B cell (primary cell): ENCODE measurements around the gene HOXC4. TPM values are rescaled to one million over a fixed set of nuclear protein-coding genes. Genes with fewer than 3 reads are reported as not detected.
A peak's percentile ranks its signal among the peaks of the same experiment; 100 is the strongest.

Source experiments
- ATAC-seq: fragments of 200-7000 bp; cut with Tn5 transposase; one replicate; pipeline ENCODE4 v1.10.0; 2021; ENCODE audit warnings: low read depth, mild to moderate bottlenecking, moderate number of reproducible peaks, moderate library complexity
- CTCF ChIA-PET: fragments of 350-600 bp; sonication (Branson Sonifier 250); formaldehyde crosslinking; loops from one replicate; lab custom pipeline; 2021; ENCODE audit warnings: antibody characterized with exemption, inconsistent platforms; lab: Charles Lee
- POLR2A ChIA-PET: fragments of 350-600 bp; sonication (Branson Sonifier 250); formaldehyde crosslinking; loops from one replicate; lab custom pipeline; 2021; ENCODE audit warnings: antibody characterized with exemption; lab: Charles Lee
- DNase-seq: peaks from one replicate; pipeline ENCODE4 v3.0.0; 2013
- H2AFZ ChIP-seq: 2 replicates; pipeline ENCODE4 v1.6.1; 2012; ENCODE audit warnings: mild to moderate bottlenecking, low read depth, low read length; ENCODE audit not compliant: insufficient read depth, poor library complexity, severe bottlenecking
- H3K27ac ChIP-seq, 2 donors: 1 replicate in 1 of 2; 2 replicates in 1 of 2; pipeline ENCODE4 v1.5.1; 2012 to 2013; ENCODE audit warnings: low read length in 2 of 2, mild to moderate bottlenecking in 2 of 2, moderate library complexity in 1 of 2
- H3K27me3 ChIP-seq, 4 experiments: fragments of 200-600 bp in 1 of 4; sonication (generic) in 1 of 4; replicated peaks in 1 of 4; 1 replicate in 2 of 4; 2 replicates in 2 of 4; pipeline versions ENCODE4 v1.6.1 to v1.7.0; 2013 to 2016; ENCODE audit warnings: low read length in 3 of 4, mild to moderate bottlenecking in 2 of 4, mixed read lengths in 1 of 4, moderate library complexity in 1 of 4; ENCODE audit not compliant: insufficient read depth in 4 of 4, control insufficient read depth in 3 of 4; ENCODE audit errors: control extremely low read depth in 1 of 4
- H3K36me3 ChIP-seq, 2 experiments: replicated peaks in 1 of 2; 1 replicate in 1 of 2; 2 replicates in 1 of 2; pipeline versions ENCODE4 v1.6.1 to v1.7.1; 2013; ENCODE audit warnings: low read length in 1 of 2; ENCODE audit not compliant: insufficient read depth in 2 of 2, control insufficient read depth in 1 of 2; ENCODE audit errors: control extremely low read depth in 1 of 2, extremely low read depth in 1 of 2
- H3K4me1 ChIP-seq, 2 donors: fragments of 200-600 bp in 1 of 2; sonication (generic) in 1 of 2; 1 replicate in 1 of 2; 2 replicates in 1 of 2; pipeline versions ENCODE4 v1.5.1 to v1.6.1; 2013 to 2017; ENCODE audit warnings: low read length in 2 of 2; ENCODE audit not compliant: control insufficient read depth in 2 of 2, insufficient read depth in 2 of 2
- H3K4me2 ChIP-seq: replicated peaks from 2 replicates; pipeline ENCODE3; 2012; ENCODE audit warnings: mild to moderate bottlenecking, low read depth, low read length; ENCODE audit not compliant: poor library complexity, severe bottlenecking
- H3K4me3 ChIP-seq, 5 experiments: fragments of 200-600 bp in 1 of 5; sonication (generic) in 1 of 5; 1 replicate in 3 of 5; 2 replicates in 2 of 5; pipeline versions ENCODE4 v1.5.1 to v1.7.0; 2011 to 2016; ENCODE audit warnings: low read length in 4 of 5, mild to moderate bottlenecking in 4 of 5, low read depth in 2 of 5, control low read depth in 1 of 5, moderate library complexity in 1 of 5; ENCODE audit not compliant: insufficient read depth in 1 of 5; ENCODE audit errors: control extremely low read depth in 1 of 5, extremely low read depth in 1 of 5
- H3K79me2 ChIP-seq: fragments of 200-600 bp; sonication (generic); one replicate; pipeline ENCODE4 v1.6.0; 2016; ENCODE audit warnings: low read length; ENCODE audit not compliant: control insufficient read depth, insufficient read depth
- H3K9ac ChIP-seq: fragments of 200-600 bp; sonication (generic); 2 replicates; pipeline ENCODE4 v1.6.1; 2017; ENCODE audit warnings: mild to moderate bottlenecking, low read length, moderate library complexity
- H3K9me3 ChIP-seq, 3 donors: one replicate each; pipeline versions ENCODE4 v1.6.1 to v1.7.1; 2013; ENCODE audit warnings: low read length in 2 of 3; ENCODE audit not compliant: control insufficient read depth in 2 of 3, insufficient read depth in 1 of 3; ENCODE audit errors: control extremely low read depth in 1 of 3
- H4K20me1 ChIP-seq: 2 replicates; pipeline ENCODE4 v1.6.0; 2012; ENCODE audit warnings: mild to moderate bottlenecking, low read length; ENCODE audit not compliant: insufficient read depth, control insufficient read depth, poor library complexity, severe bottlenecking
- H3K27ac Mint-ChIP-seq: one replicate; pipeline ENCODE4 v1.8.0; 2021; ENCODE audit warnings: mixed read lengths
- H3K27me3 Mint-ChIP-seq: one replicate; pipeline ENCODE4 v1.8.0; 2021; ENCODE audit warnings: mixed read lengths
- H3K4me1 Mint-ChIP-seq: one replicate; pipeline ENCODE4 v1.8.0; 2021; ENCODE audit warnings: mixed read lengths
- H3K4me3 Mint-ChIP-seq: one replicate; pipeline ENCODE4 v1.8.0; 2021; ENCODE audit warnings: mixed read lengths
- H3K9me3 Mint-ChIP-seq: one replicate; pipeline ENCODE4 v1.8.0; 2022; ENCODE audit warnings: mixed read lengths; ENCODE audit not compliant: insufficient read depth
- CTCF ChIP-seq: fragments of 200-600 bp; IDR thresholded peaks from one replicate; pipeline ENCODE4 v1.8.0; 2022; ENCODE audit warnings: antibody characterized with exemption, mild to moderate bottlenecking
- EZH2 ChIP-seq: IDR thresholded peaks from 2 replicates; pipeline ENCODE4 v1.6.1; 2012; ENCODE audit warnings: borderline replicate concordance, low read depth, mild to moderate bottlenecking, moderate library complexity, low read length; ENCODE audit not compliant: insufficient read depth, poor library complexity, severe bottlenecking
- WGBS: methylation state at CpG from one replicate; pipeline ENCODE4 v1.1.5; 2013; ENCODE audit warnings: missing lambda C conversion rate; ENCODE audit not compliant: insufficient coverage; 5-methylcytosine and 5-hydroxymethylcytosine counted together
- intact Hi-C: fragments of 100-400 bp; cut with micrococcal nuclease; formaldehyde crosslinking; loops from one replicate; pipeline ENCODE4 v1.10.0; 2022
- polyA plus RNA-seq: library from polyadenylated mRNA; depleted of rRNA; stranded (reverse); fragments of >200 nt; gene quantifications from 2 replicates; pipeline ENCODE4 v1.2.3, GENCODE V29; 2012
- total RNA-seq, 2 donors: library from RNA; stranded (reverse); fragments of 120-200 nt in 1 of 2; gene quantifications; 1 replicate in 1 of 2; 2 replicates in 1 of 2; pipeline versions ENCODE4 v1.2.3 to v1.2.4, GENCODE V29; 2013 to 2022

Gene HOXC4
- total and polyA plus RNA-seq, 2 donors (not counting 1 experiment from before 2014, with no cell fraction given), result 4.3 to 6.5 TPM

- no peak overlapping the region for H3K27ac ChIP-seq
- ChIA-PET CTCF (interaction anchor here (0.8 to 6.7 kb wide), 8 partner anchors 20 to 354 kb away, joined by 3 to 159 read pairs (median 32); partner anchors contain the start of genes HOXC5, HOXC6 and SMUG1), POLR2A (interaction anchor here (0.6 kb wide), 1 partner anchor 209 kb away, joined by 3 read pairs; no protein-coding TSS in a partner anchor)
- peaks cover 0 to 43% (median 0%) of the 10 kb centered on the region in 3 donors for H3K9me3 ChIP-seq
- no peak overlapping the region for H2AFZ ChIP-seq
- H3K4me1 ChIP-seq, result peaks cover 30 to 55% of the 10 kb centered on the region in 2 donors
- Mint-ChIP-seq H3K27me3 (peaks cover 74% of the 10 kb centered on the region), H3K4me3 (no peak overlapping the region), H3K4me1 (peaks cover 32% of the 10 kb centered on the region), H3K27ac (peak overlapping the region; percentile 5), H3K9me3 (no peaks in the 10 kb centered on the region)
- ATAC-seq (no peak), DNase-seq (no peak)
- H3K36me3 ChIP-seq, result no peaks in the 10 kb centered on the region
- no peak overlapping the region for H3K4me2 ChIP-seq
- no peak overlapping the region for H3K4me3 ChIP-seq
- H3K79me2 ChIP-seq, result no peaks in the 10 kb centered on the region
- peaks cover 0 to 91% (median 77%) of the 10 kb centered on the region in 4 experiments for H3K27me3 ChIP-seq
- no peak overlapping the region for H3K9ac ChIP-seq
- no peaks in the 10 kb centered on the region for H4K20me1 ChIP-seq
- WGBS, result no CpG with 5 or more reads among the region's 2 CpGs
- intact Hi-C loops, result loop anchor here (5.0 to 10.0 kb wide), 3 partner anchors 45 to 357 kb away; partner anchors contain the start of genes CBX5, GPR84, HNRNPA1 and HOXC4
- TF ChIP-seq EZH2, result no peak
- TF ChIP-seq CTCF, result no peak
Observed at GRCh38 chr12:54007538-54008259, 45.9 kb upstream of the HOXC4 start.

- Mint-ChIP-seq H3K4me1 (peaks cover 32% of the 10 kb centered on the region), H3K27ac (no peak overlapping the region), H3K27me3 (peaks cover 74% of the 10 kb centered on the region), H3K4me3 (peak overlapping the region; percentile 8), H3K9me3 (no peaks in the 10 kb centered on the region)
- H3K79me2 ChIP-seq, result no peaks in the 10 kb centered on the region
- DNase-seq (no peak), ATAC-seq (no peak)
- TF ChIP-seq CTCF (no peak), EZH2 (no peak)
- H3K27ac ChIP-seq, result no peak overlapping the region
- no peak overlapping the region for H2AFZ ChIP-seq
- no peak overlapping the region for H3K4me3 ChIP-seq
- peaks cover 0 to 43% (median 0%) of the 10 kb centered on the region in 3 donors for H3K9me3 ChIP-seq
- intact Hi-C loops, result loop anchor here (5.0 to 10.0 kb wide), 3 partner anchors 44 to 357 kb away; partner anchors contain the start of genes CBX5, GPR84, HNRNPA1 and HOXC4
- no peaks in the 10 kb centered on the region for H4K20me1 ChIP-seq
- 20% methylated on average over 1 of the region's 2 CpGs for WGBS
- no peaks in the 10 kb centered on the region for H3K36me3 ChIP-seq
- H3K4me1 ChIP-seq, result peaks cover 30 to 60% of the 10 kb centered on the region in 2 donors
- no peak overlapping the region for H3K4me2 ChIP-seq
- POLR2A ChIA-PET, result no interaction called here
- peaks cover 0 to 91% (median 78%) of the 10 kb centered on the region in 4 experiments for H3K27me3 ChIP-seq
- CTCF ChIA-PET, result interaction anchor here (0.8 to 6.7 kb wide), 7 partner anchors 24 to 354 kb away, joined by 3 to 159 read pairs (median 56); partner anchors contain the start of genes HOXC5 and SMUG1
- no peak overlapping the region for H3K9ac ChIP-seq
Observed at GRCh38 chr12:54008260-54008552, 45.4 kb upstream of the HOXC4 start.
